Measurements from ENCODE around the gene IFITM1.

The IFITM1 gene

DNA sequence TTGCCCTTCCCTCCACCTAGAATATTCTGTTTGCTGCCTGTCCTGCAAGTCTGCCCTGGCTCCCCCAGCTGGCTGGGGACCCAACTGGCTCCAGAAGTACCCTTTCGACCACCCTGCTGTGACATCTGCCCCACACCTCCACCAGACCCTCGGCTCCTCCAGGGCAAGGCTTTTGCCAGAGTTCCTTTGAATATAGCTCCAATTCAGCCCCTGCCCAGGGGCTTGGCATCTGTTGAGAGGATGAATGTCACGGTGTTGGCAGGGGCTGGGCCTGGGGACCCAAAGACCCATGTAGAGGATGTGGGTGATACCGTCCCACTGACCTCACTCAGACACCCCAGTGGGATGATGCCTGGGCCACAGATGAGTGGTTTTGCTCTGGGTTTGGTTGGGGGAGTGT is 31.7 kb upstream of the IFITM1 start:
- no peak overlapping the region for H3K27ac ChIP-seq (ENCODE audit: low read length)
- H3K79me2 ChIP-seq (ENCODE audit: insufficient read depth, low read length) = no peaks in the 10 kb centered on the region
- H3K27me3 ChIP-seq (ENCODE audit: insufficient read depth, low read length, poor library complexity) = no peaks in the 10 kb centered on the region
- ATAC-seq (ENCODE audit: insufficient read depth, low read depth) (no peak), DNase-seq (no peak)
- H3K9me3 ChIP-seq (ENCODE audit: insufficient read depth, low read length, severe bottlenecking) = no peaks in the 10 kb centered on the region
- TF ChIP-seq, protein P1, sequence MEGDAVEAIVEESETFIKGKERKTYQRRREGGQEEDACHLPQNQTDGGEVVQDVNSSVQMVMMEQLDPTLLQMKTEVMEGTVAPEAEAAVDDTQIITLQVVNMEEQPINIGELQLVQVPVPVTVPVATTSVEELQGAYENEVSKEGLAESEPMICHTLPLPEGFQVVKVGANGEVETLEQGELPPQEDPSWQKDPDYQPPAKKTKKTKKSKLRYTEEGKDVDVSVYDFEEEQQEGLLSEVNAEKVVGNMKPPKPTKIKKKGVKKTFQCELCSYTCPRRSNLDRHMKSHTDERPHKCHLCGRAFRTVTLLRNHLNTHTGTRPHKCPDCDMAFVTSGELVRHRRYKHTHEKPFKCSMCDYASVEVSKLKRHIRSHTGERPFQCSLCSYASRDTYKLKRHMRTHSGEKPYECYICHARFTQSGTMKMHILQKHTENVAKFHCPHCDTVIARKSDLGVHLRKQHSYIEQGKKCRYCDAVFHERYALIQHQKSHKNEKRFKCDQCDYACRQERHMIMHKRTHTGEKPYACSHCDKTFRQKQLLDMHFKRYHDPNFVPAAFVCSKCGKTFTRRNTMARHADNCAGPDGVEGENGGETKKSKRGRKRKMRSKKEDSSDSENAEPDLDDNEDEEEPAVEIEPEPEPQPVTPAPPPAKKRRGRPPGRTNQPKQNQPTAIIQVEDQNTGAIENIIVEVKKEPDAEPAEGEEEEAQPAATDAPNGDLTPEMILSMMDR (IDR thresholded peaks at IDR 0.05; ENCODE audit: borderline replicate concordance, extremely low read depth, low read length, poor library complexity, severe bottlenecking) = no peak
- TF ChIP-seq EZH2 (IDR thresholded peaks at IDR 0.05; ENCODE audit: borderline replicate concordance, low read depth, low read length, severe bottlenecking) = no peak
- H4K20me1 ChIP-seq (ENCODE audit: insufficient read depth, low read length) = no peaks in the 10 kb centered on the region
- no peak overlapping the region for H3K4me3 ChIP-seq (ENCODE audit: low read depth in 1 of 2, low read length in 2 of 2)
- no peak overlapping the region for H3K9ac ChIP-seq (ENCODE audit: low read depth, low read length)
- H3K4me2 ChIP-seq (ENCODE audit: insufficient read depth, low read length) = no peak overlapping the region
- no peaks in the 10 kb centered on the region for H3K36me3 ChIP-seq (ENCODE audit: insufficient read depth, low read length)
- H3K4me1 ChIP-seq (ENCODE audit: insufficient read depth, low read length) = peaks cover 13% of the 10 kb centered on the region
- no peak overlapping the region for H2AFZ ChIP-seq (ENCODE audit: low read depth, low read length)

DNA sequence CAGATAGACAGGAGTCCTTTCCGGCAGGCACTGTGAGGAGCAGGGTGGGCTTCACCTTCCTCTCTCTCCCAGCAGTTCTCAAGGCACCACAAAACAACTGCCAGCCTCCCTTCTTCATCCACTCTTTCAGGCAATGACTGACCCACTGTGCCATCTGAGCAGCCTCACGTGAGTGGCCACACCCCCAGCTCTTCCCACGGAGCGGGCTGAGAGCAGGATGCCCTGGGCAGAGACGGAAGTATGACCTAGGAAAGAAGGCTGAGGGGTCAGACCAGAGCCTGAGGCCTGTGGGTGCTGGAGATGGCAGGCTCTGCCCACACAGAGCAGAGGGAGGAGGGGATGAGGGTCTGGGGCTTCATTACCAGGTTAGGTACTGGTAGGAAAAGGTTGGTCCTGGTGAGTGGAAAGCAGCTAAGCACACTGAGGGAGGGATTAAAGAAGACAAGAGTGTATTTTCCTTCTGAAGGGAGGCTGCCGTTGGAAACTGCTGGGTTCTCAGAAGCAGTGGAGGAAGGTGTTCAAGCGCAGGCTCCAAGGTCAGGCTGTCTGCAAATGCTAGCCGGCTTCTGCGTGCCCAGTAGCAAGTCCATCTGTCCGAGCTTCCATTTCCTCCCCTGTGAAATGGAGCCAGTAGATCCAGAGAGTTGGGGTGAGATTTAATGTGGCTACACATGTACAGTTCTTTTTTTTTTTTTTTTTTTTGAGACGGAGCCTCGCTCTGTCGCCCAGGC is 31.0 kb upstream of the IFITM1 start:
- Histone ChIP-seq H3K4me2 (ENCODE audit: insufficient read depth, low read length) (no peak overlapping the region), H3K27ac (ENCODE audit: low read length) (no peak overlapping the region), H3K9ac (ENCODE audit: low read depth, low read length) (no peak overlapping the region), H3K36me3 (ENCODE audit: insufficient read depth, low read length) (no peaks in the 10 kb centered on the region), H3K27me3 (ENCODE audit: insufficient read depth, low read length, poor library complexity) (peaks cover under 1% of the 10 kb centered on the region), H3K4me3 (ENCODE audit: low read depth in 1 of 2, low read length in 2 of 2) (no peak overlapping the region), H3K9me3 (ENCODE audit: insufficient read depth, low read length, severe bottlenecking) (no peaks in the 10 kb centered on the region), H3K4me1 (ENCODE audit: insufficient read depth, low read length) (peaks cover 14% of the 10 kb centered on the region), H2AFZ (ENCODE audit: low read depth, low read length) (no peak overlapping the region), H4K20me1 (ENCODE audit: insufficient read depth, low read length) (no peaks in the 10 kb centered on the region), H3K79me2 (ENCODE audit: insufficient read depth, low read length) (no peaks in the 10 kb centered on the region)
- DNase-seq = no peak
- TF ChIP-seq, protein P1 (IDR thresholded peaks at IDR 0.05; ENCODE audit: borderline replicate concordance, extremely low read depth, low read length, poor library complexity, severe bottlenecking) = no peak
- no peak for TF ChIP-seq EZH2 (IDR thresholded peaks at IDR 0.05; ENCODE audit: borderline replicate concordance, low read depth, low read length, severe bottlenecking)
- no peak for ATAC-seq (ENCODE audit: insufficient read depth, low read depth)

DNA sequence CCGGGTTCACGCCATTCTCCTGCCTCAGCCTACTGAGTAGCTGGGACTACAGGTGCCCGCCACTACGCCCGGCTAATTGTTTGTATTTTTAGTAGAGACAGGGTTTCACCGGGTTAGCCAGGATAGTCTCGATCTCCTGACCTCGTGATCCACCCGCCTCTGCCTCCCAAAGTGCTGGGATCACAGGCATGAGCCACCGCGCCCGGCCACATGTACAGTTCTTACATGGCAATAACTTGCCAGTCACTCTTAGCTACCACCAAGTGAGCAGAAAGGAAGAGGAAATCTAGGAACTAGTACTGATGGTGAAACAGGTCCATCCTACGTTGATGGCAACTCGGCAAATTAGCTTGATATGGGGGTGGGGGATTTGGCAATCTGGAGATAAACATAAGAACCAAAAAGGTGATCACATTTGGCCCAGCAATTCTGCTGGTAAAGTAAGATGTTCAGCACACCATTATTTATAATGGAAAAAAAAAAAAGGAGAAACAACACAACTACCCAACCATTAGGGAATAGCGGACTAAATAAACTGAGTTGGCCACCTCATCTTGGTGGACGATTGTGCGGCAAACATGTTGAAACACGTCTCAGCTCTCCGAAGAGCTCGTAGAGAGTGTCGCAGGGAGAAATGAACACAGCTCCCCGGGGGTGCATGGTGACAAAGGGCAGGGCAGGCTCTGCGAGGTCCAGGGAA is 30.3 kb upstream of the IFITM1 start:
- no peak overlapping the region for H3K9ac ChIP-seq (ENCODE audit: low read depth, low read length)
- H3K36me3 ChIP-seq (ENCODE audit: insufficient read depth, low read length) = no peaks in the 10 kb centered on the region
- H2AFZ ChIP-seq (ENCODE audit: low read depth, low read length) = no peak overlapping the region
- TF ChIP-seq, protein P1 (IDR thresholded peaks at IDR 0.05; ENCODE audit: borderline replicate concordance, extremely low read depth, low read length, poor library complexity, severe bottlenecking) = no peak
- TF ChIP-seq EZH2 (IDR thresholded peaks at IDR 0.05; ENCODE audit: borderline replicate concordance, low read depth, low read length, severe bottlenecking) = no peak
- DNase-seq = no peak
- H3K4me1 ChIP-seq (ENCODE audit: insufficient read depth, low read length) = peaks cover 16% of the 10 kb centered on the region
- H3K27ac ChIP-seq (ENCODE audit: low read length) = no peak overlapping the region
- ATAC-seq (ENCODE audit: insufficient read depth, low read depth) = no peak
- H3K9me3 ChIP-seq (ENCODE audit: insufficient read depth, low read length, severe bottlenecking) = no peaks in the 10 kb centered on the region
- no peaks in the 10 kb centered on the region for H4K20me1 ChIP-seq (ENCODE audit: insufficient read depth, low read length)
- H3K4me2 ChIP-seq (ENCODE audit: insufficient read depth, low read length) = no peak overlapping the region
- H3K4me3 ChIP-seq (ENCODE audit: low read depth in 1 of 2, low read length in 2 of 2) = no peak overlapping the region
- peaks cover 5% of the 10 kb centered on the region; the same call in 1 of the 2 replicates for H3K79me2 ChIP-seq (ENCODE audit: insufficient read depth, low read length)
- peaks cover 8% of the 10 kb centered on the region for H3K27me3 ChIP-seq (ENCODE audit: insufficient read depth, low read length, poor library complexity)

Data from DND-41 (cell line).